HepG2 (cell line): ENCODE measurements around the gene FMNL2. TPM values are rescaled to one million over a fixed set of nuclear protein-coding genes. Genes with fewer than 3 reads are reported as not detected.

Experiments used
- ATAC-seq: fragments of 200-7000 bp; cut with Tn5 transposase; 3 replicates; pipeline ENCODE4 v1.9.1; 2020; ENCODE audit warnings: mild to moderate bottlenecking, moderate library complexity
- BruUV-seq: library from RNA; stranded (reverse); fragments of 400-500 nt; replicated peaks from 2 replicates; lab custom pipeline; 2021; lab: Mats Ljungman, UMichigan
- CTCF ChIA-PET: fragments of 300-600 bp; formaldehyde crosslinking; extraction: SDS; loops from one replicate; lab custom pipeline; 2021; ENCODE audit warnings: low total read pairs, inconsistent platforms, low intra/inter-chr PET ratio; lab: Yijun Ruan, JAX
- POLR2A ChIA-PET: fragments of 350-600 bp; sonication (Branson Sonifier 250); formaldehyde crosslinking; loops from one replicate; lab custom pipeline; 2020; ENCODE audit warnings: antibody characterized with exemption, inconsistent platforms; lab: Yijun Ruan, JAX
- DNase-seq: peaks from one replicate; pipeline ENCODE4 v3.0.0-alpha.2; 2015; ENCODE audit warnings: low spot score
- FAIRE-seq: peaks from 3 replicates; lab custom pipeline; 2011; peaks lifted over from hg19 to GRCh38; lab: Jason Lieb, UNC
- H2AFZ ChIP-seq: one replicate; pipeline ENCODE4 v1.6.1; 2011; ENCODE audit warnings: low read length, inconsistent platforms
- H3K27ac ChIP-seq: fragments of 300-600 bp; 3 replicates; pipeline ENCODE4 v1.8.0; 2011; ENCODE audit warnings: mixed run types, mild to moderate bottlenecking, mixed read lengths, low read length, inconsistent platforms; ENCODE audit not compliant: insufficient read depth; ENCODE audit errors: extremely low read length
- H3K27me3 ChIP-seq, 2 experiments: fragments of 200-600 bp in 1 of 2; 2 replicates in 1 of 2; 3 replicates in 1 of 2; pipeline versions ENCODE4 v1.6.0 to v1.8.0; 2011; ENCODE audit warnings: low read length in 2 of 2, mild to moderate bottlenecking in 2 of 2, moderate library complexity in 2 of 2, inconsistent platforms in 1 of 2; ENCODE audit not compliant: insufficient read depth in 2 of 2, control insufficient read depth in 1 of 2
- H3K36me3 ChIP-seq, 2 experiments: fragments of 200-600 bp in 1 of 2; replicated peaks in 1 of 2; 2 replicates in 1 of 2; 3 replicates in 1 of 2; pipeline versions ENCODE4 v1.5.1 to v1.8.0; 2011; ENCODE audit warnings: low read length in 2 of 2, inconsistent platforms in 1 of 2; ENCODE audit not compliant: insufficient read depth in 2 of 2, control insufficient read depth in 1 of 2
- H3K4me1 ChIP-seq: 2 replicates; pipeline ENCODE4 v1.5.1; 2012; ENCODE audit warnings: low read length, inconsistent platforms; ENCODE audit not compliant: insufficient read depth
- H3K4me2 ChIP-seq: 2 replicates; pipeline ENCODE4 v1.6.0; 2011; ENCODE audit warnings: low read depth, low read length, inconsistent platforms
- H3K4me3 ChIP-seq, 3 experiments: fragments of 200-600 bp in 1 of 3; sonication (generic), shearing (Covaris generic) in 1 of 3; replicated peaks in 1 of 3; 2 replicates each; pipeline ENCODE4 v1.5.1; 2011 to 2016; ENCODE audit warnings: low read length in 3 of 3, inconsistent platforms in 2 of 3, low read depth in 2 of 3, mild to moderate bottlenecking in 2 of 3, control low read depth in 1 of 3, mixed read lengths in 1 of 3; ENCODE audit not compliant: insufficient read depth in 1 of 3
- H3K79me2 ChIP-seq: one replicate; pipeline ENCODE4 v1.6.1; 2011; ENCODE audit warnings: low read length, inconsistent platforms; ENCODE audit not compliant: insufficient read depth
- H3K9ac ChIP-seq: 2 replicates; pipeline ENCODE4 v1.6.0; 2011; ENCODE audit warnings: mild to moderate bottlenecking, low read depth, low read length, inconsistent platforms; ENCODE audit not compliant: insufficient read depth
- H3K9me3 ChIP-seq: 2 replicates; pipeline ENCODE4 v1.5.1; 2012; ENCODE audit warnings: mild to moderate bottlenecking, low read length
- H4K20me1 ChIP-seq: 2 replicates; pipeline ENCODE4 v1.6.0; 2011; ENCODE audit warnings: inconsistent platforms, mild to moderate bottlenecking, low read length, moderate library complexity; ENCODE audit not compliant: insufficient read depth
- CHD4 ChIP-seq: fragments of 200-600 bp; sonication (generic); IDR thresholded peaks from 2 replicates; pipeline ENCODE4 v1.7.0; 2017; ENCODE audit warnings: mild to moderate bottlenecking, low read length, borderline replicate concordance
- FIP1L1 ChIP-seq: fragments of 200-400 bp; formaldehyde crosslinking; IDR thresholded peaks from 2 replicates; pipeline ENCODE4 v1.6.1; 2018; ENCODE audit warnings: low read depth, mild to moderate bottlenecking, low read length, moderate library complexity, borderline replicate concordance; ENCODE audit not compliant: insufficient read depth
- GABPA ChIP-seq, 2 experiments: IDR thresholded peaks; 2 replicates each; pipeline ENCODE4 v1.6.1; 2011 to 2016; ENCODE audit warnings: low read depth in 2 of 2, low read length in 1 of 2, missing biosample characterization in 1 of 2, missing genetic modification characterization in 1 of 2
- MAFF ChIP-seq: IDR thresholded peaks from 2 replicates; pipeline ENCODE4 v1.6.1; 2011; ENCODE audit warnings: low read depth, low read length, improper control_type of control experiment
- MAFK ChIP-seq, 2 experiments: IDR thresholded peaks in 1 of 2; conservative IDR thresholded peaks in 1 of 2; 2 replicates each; pipeline ENCODE4 v1.6.1; 2011; ENCODE audit warnings: improper control_type of control experiment in 2 of 2, low read length in 2 of 2
- MAZ ChIP-seq, 2 experiments: sonication (generic) in 1 of 2; formaldehyde crosslinking in 1 of 2; IDR thresholded peaks; 2 replicates each; pipeline versions ENCODE4 v1.5.0 to v1.6.1; 2012 to 2020; ENCODE audit warnings: low read depth in 2 of 2, mild to moderate bottlenecking in 2 of 2, borderline replicate concordance in 1 of 2, improper control_type of control experiment in 1 of 2, low read length in 1 of 2, missing genetic modification reagents in 1 of 2, moderate library complexity in 1 of 2
- MTERF4 ChIP-seq: sonication (generic); formaldehyde crosslinking; IDR thresholded peaks from 2 replicates; pipeline ENCODE4 v1.8.0; 2023; ENCODE audit warnings: mild to moderate bottlenecking, missing genetic modification reagents
- NCOR1 ChIP-seq: fragments of 200-600 bp; sonication (generic); IDR thresholded peaks from 2 replicates; pipeline ENCODE4 v1.7.0; 2017; ENCODE audit warnings: antibody characterized with exemption, low read length, borderline replicate concordance
- POLR2AphosphoS5 ChIP-seq: IDR thresholded peaks from 2 replicates; pipeline ENCODE4 v1.6.1; 2012; ENCODE audit warnings: low read depth, low read length
- TBX2 ChIP-seq: sonication (generic); formaldehyde crosslinking; IDR thresholded peaks from 2 replicates; pipeline ENCODE4 v1.5.0; 2020; ENCODE audit warnings: missing genetic modification reagents, mild to moderate bottlenecking, borderline replicate concordance
- ZBTB2 ChIP-seq: sonication (generic); formaldehyde crosslinking; IDR thresholded peaks from 2 replicates; pipeline ENCODE4 v1.8.0; 2022; ENCODE audit warnings: low read depth, missing genetic modification reagents
- ZNF12 ChIP-seq: sonication (generic); formaldehyde crosslinking; IDR thresholded peaks from 2 replicates; pipeline ENCODE4 v1.5.0; 2020; ENCODE audit warnings: missing genetic modification reagents
- ZNF816 ChIP-seq: sonication (generic); formaldehyde crosslinking; IDR thresholded peaks from 2 replicates; pipeline ENCODE4 v1.8.0; 2022; ENCODE audit warnings: missing genetic modification reagents, mild to moderate bottlenecking, borderline replicate concordance
- WGBS: methylation state at CpG from one replicate; pipeline ENCODE4 v1.1.6; 2017; ENCODE audit warnings: low lambda C conversion rate; 5-methylcytosine and 5-hydroxymethylcytosine counted together
- in situ Hi-C: cut with HindIII; loops from 2 replicates; pipeline ENCODE4 v1.10.0; 2017; ENCODE audit warnings: low pct_unique_long_range_greater_than_20kb; ENCODE audit not compliant: extremely low pct_ligation_motif_present
- intact Hi-C: fragments of 100-400 bp; cut with micrococcal nuclease; formaldehyde crosslinking; loops from one replicate; pipeline ENCODE4 v1.10.0; 2022; ENCODE audit not compliant: unreplicated experiment
- polyA plus RNA-seq, 8 experiments: library from polyadenylated mRNA; depleted of rRNA in 3 of 8; stranded (reverse) in 7 of 8; unstranded in 1 of 8; fragments of >200 nt; fragmentation: Illumina TruSeq in 4 of 8; extraction: Trizol in 4 of 8; gene quantifications; 2 replicates each; pipeline versions ENCODE4 v1.2.1 to v1.2.3, GENCODE V29; 2011 to 2016; ENCODE audit warnings: low read depth in 4 of 8, missing spikeins in 1 of 8, mixed read lengths in 1 of 8; ENCODE audit not compliant: insufficient read depth in 1 of 8
- total RNA-seq, 5 experiments: library from RNA; depleted of rRNA; stranded (reverse); fragments of >200 nt; fragmentation: Illumina TruSeq; extraction: Trizol; gene quantifications; 2 replicates each; pipeline ENCODE4 v1.2.3, GENCODE V29; 2016; ENCODE audit warnings: low read depth in 1 of 5
- TF ChIP-seq, protein P1 (sequence below): sonication (generic); formaldehyde crosslinking; IDR thresholded peaks from 2 replicates; pipeline ENCODE4; 2020; ENCODE audit warnings: missing genetic modification reagents, mild to moderate bottlenecking, borderline replicate concordance

The FMNL2 gene
- total and polyA plus RNA-seq, 2 of the 13 experiments (the other 11 are each of a cell fraction or from before 2014, with no cell fraction given): 66.5 to 67.7 TPM

DNA sequence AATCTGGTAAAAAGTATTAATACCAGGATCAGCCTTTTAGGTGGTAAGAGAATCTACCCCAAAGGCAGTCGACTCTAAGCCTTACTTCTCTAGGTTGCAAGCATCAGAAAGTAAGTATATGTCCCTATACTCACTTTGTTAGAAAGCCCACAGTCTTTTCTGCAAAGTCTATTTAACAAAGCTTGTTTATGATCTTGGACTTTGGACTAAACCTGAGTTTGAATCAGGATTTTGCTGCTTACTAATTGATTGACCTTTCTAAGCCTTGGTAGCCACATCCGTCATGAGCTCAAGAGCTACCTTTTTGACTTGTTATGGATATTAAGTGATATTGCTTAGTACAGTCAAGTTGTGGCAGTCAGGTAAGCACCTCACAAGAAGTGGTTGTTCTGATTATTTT lies 18.4 kb downstream of the FMNL2 start (continued):
- 0 out of 2 replicates have a peak, but pooled peaks have one; percentile 32 for TF ChIP-seq CHD4
- no peak for TF ChIP-seq TBX2 (CRISPR knock-in tag)
- TF ChIP-seq ZBTB2: no peak
- TF ChIP-seq GABPA (IDR thresholded peaks at IDR 0.05; ENCODE audit: low read depth, low read length): no peak
- no peak for TF ChIP-seq GABPA (CRISPR knock-in tag; IDR thresholded peaks at IDR 0.05; ENCODE audit: low read depth)
- TF ChIP-seq ZNF12 (CRISPR knock-in tag): peak; percentile 84; the same call in 1 of the 2 replicates
- no peak for TF ChIP-seq ZNF816 (CRISPR knock-in tag)
- peak; percentile 75 for TF ChIP-seq NCOR1
- TF ChIP-seq MAZ (IDR thresholded peaks at IDR 0.05; ENCODE audit: borderline replicate concordance, low read depth, low read length): no peak
- TF ChIP-seq MAZ (CRISPR knock-in tag; IDR thresholded peaks at IDR 0.05; ENCODE audit: low read depth): no peak

DNA sequence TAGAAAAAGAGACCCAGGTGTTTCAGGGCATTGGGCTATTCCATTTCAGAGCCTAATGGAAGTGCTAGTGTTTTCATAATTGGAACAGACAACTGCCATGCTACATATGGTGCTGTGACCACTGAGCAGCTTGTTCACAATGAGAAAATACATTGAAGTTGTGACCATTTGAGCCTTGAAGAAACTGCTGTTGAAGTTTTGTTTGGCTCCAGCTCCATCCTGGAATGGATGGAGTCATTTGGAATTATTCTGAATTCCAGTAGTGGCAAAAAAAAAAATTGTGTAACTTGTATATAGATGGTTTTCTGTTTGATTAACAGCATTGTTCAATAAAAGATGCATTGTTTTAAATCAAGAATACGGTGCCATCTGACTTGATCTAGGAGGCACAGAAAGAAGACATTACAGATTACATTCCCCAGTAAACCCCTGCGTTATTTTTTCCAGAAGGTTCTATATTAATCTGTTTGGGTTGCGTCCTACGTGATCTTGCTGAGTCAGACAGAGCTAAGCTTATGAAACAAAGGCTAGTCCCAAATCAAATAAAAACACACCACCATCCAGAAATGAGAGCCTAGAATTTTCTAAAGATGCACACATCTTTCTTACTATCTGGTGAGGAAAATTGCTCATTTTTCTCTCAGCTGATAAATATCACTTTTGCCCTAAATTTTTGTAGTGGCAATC lies 19.2 kb downstream of the FMNL2 start:
- Histone ChIP-seq H3K9ac (no peak overlapping the region), H2AFZ (no peak overlapping the region), H3K4me2 (no peak overlapping the region), H3K36me3 (peaks cover 1 to 11% of the 10 kb centered on the region in 2 experiments; a peak in 3 of 5 replicates), H3K27me3 (no peaks in the 10 kb centered on the region), H3K4me1 (peaks cover 88% of the 10 kb centered on the region), H3K9me3 (no peaks in the 10 kb centered on the region), H3K4me3 (no peak overlapping the region), H3K27ac (peak overlapping the region; percentile 56), H4K20me1 (peaks cover 14% of the 10 kb centered on the region; the same call in 1 of the 2 replicates), H3K79me2 (peaks cover 90% of the 10 kb centered on the region)
- in situ Hi-C loops (no loop called here), intact Hi-C loops (loop anchor here (5.0 kb wide), 1 partner anchor 73 kb away; no protein-coding TSS in a partner anchor)
- ATAC-seq: no peak
- DNase-seq: no peak
- ChIA-PET POLR2A (interaction anchor here (0.9 to 2.5 kb wide), 6 partner anchors 9 to 178 kb away, joined by 3 to 10 read pairs (median 4); partner anchors contain the start of gene FMNL2), CTCF (no interaction called here)
- no peak for FAIRE-seq
- no TSS peak for BruUV-seq
- 97% methylated on average over 4 of the region's 4 CpGs for WGBS
- TF ChIP-seq, protein P1, sequence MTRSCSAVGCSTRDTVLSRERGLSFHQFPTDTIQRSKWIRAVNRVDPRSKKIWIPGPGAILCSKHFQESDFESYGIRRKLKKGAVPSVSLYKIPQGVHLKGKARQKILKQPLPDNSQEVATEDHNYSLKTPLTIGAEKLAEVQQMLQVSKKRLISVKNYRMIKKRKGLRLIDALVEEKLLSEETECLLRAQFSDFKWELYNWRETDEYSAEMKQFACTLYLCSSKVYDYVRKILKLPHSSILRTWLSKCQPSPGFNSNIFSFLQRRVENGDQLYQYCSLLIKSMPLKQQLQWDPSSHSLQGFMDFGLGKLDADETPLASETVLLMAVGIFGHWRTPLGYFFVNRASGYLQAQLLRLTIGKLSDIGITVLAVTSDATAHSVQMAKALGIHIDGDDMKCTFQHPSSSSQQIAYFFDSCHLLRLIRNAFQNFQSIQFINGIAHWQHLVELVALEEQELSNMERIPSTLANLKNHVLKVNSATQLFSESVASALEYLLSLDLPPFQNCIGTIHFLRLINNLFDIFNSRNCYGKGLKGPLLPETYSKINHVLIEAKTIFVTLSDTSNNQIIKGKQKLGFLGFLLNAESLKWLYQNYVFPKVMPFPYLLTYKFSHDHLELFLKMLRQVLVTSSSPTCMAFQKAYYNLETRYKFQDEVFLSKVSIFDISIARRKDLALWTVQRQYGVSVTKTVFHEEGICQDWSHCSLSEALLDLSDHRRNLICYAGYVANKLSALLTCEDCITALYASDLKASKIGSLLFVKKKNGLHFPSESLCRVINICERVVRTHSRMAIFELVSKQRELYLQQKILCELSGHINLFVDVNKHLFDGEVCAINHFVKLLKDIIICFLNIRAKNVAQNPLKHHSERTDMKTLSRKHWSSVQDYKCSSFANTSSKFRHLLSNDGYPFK (CRISPR knock-in tag): no peak
- TF ChIP-seq FIP1L1: no peak
- TF ChIP-seq POLR2AphosphoS5: peak; percentile 6; the same call in 1 of the 2 replicates
- TF ChIP-seq MAFF: 0 out of 2 replicates have a peak, but pooled peaks have one; percentile 17
- 0 out of 4 replicates have a peak, but pooled peaks have one; percentile 8 to 18 for TF ChIP-seq MAFK (conservative IDR thresholded peaks at IDR 0.05 in 1 of 2, IDR thresholded peaks at IDR 0.05 in 1 of 2; ENCODE audit: low read length in 2 of 2)
- TF ChIP-seq MTERF4 (CRISPR knock-in tag): no peak
